Measurements from ENCODE around the gene CDK5R1.

CDK5R1 gene

GRCh38 chr17:32475258-32475657 lies 11.5 kb upstream of the CDK5R1 start:
- DNase-seq: no peak

GRCh38 chr17:32477220-32477619 lies 9.6 kb upstream of the CDK5R1 start:
- DNase-seq: no peak

DNA sequence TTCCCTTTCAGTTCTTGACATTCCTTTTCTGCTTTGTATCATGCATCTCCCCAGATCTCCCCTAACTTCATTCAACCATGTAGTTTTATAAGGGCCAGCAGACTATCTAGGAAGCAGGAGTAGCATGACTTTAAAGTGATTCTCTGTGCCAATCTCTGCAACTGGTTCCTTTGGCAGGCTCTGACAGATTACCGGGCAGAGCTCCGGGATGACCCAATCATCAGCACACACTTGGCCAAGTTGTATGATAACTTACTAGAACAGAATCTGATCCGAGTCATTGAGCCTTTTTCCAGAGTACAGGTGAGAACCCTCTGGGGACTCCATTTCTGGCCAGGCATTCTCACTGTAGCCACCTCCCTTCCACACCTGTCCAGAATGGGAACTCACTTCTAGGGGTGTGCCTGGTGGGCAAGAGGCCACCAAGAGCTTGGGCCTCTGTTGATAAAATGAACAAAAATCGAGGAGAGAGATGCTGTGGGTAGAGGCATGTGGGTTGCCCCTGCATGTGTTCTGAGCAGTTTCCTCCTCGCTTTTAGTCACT lies 7.6 kb upstream of the CDK5R1 start:
- no peak for DNase-seq

DNA sequence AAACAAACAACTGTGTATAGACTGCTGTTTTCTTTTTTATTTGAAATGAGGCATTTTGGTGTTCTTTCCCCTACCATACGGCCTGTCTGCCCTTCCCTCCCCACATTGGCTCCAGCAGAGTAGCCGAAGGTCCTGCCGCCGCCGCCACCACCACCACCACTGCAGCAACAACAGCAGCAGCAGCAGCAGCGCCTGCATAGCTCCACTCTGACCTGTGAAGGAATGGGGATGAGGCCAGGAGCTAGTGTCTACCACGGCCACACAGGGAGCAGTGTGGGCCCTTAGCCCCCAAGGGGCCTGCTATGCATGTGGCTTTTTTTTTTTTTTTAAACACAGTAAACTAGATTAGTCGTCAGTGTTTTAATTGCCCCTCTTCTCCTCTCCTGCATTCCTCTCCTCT lies 5.6 kb upstream of the CDK5R1 start:
- no peak for DNase-seq

GRCh38 chr17:32482568-32483320 lies 4.0 kb upstream of the CDK5R1 start:
- no peak for DNase-seq

DNA sequence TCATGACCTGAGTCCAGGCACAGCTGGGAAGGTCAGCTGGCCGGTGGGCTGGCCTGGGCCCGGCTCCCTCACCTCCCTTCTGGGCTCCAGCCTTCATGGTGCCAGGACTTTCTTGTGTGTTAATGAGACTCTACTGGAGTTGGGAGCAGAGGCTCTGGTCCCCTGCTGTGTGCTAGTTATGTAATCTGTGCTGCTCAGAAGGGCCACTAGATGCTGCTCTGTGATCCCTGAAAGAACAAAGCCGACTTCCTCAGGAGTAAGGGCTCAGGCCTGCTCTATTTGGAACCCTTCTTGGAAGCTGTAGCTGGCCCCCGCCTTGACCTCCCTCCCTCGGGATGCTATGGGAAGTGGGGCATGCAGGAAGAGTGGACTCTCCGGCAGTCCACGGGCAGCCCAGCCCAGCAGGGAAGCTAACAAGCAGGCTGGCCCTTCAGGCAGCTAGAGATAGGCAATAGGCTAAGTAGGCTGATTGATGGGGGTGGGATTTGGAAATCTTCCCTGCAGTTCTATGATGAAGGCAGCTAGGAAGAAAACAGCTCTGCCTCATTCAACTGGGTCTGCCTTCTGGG lies 3.3 kb upstream of the CDK5R1 start:
- DNase-seq: peak; percentile 67

GRCh38 chr17:32484041-32484461 lies 2.7 kb upstream of the CDK5R1 start:
- no peak for DNase-seq

DNA sequence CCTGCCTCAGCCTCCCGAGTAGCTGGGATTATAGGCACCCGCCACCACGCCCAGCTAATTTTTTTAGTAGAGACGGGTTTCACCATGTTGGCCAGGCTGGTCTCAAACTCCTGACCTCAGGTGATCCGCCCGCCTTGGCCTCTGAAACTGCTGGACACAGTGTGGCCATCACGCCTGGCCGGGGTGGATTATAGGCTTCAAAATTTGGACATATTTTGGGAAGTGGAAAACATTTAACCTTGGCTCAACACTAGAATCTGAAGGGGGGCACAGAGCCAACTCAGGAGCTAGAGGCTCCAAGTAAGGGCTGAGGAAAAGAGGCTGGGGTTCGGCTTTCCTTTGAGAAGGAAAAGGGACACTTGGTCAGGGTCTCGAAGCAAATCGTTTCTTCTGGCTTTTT lies 2.2 kb upstream of the CDK5R1 start:
- DNase-seq: no peak

DNA sequence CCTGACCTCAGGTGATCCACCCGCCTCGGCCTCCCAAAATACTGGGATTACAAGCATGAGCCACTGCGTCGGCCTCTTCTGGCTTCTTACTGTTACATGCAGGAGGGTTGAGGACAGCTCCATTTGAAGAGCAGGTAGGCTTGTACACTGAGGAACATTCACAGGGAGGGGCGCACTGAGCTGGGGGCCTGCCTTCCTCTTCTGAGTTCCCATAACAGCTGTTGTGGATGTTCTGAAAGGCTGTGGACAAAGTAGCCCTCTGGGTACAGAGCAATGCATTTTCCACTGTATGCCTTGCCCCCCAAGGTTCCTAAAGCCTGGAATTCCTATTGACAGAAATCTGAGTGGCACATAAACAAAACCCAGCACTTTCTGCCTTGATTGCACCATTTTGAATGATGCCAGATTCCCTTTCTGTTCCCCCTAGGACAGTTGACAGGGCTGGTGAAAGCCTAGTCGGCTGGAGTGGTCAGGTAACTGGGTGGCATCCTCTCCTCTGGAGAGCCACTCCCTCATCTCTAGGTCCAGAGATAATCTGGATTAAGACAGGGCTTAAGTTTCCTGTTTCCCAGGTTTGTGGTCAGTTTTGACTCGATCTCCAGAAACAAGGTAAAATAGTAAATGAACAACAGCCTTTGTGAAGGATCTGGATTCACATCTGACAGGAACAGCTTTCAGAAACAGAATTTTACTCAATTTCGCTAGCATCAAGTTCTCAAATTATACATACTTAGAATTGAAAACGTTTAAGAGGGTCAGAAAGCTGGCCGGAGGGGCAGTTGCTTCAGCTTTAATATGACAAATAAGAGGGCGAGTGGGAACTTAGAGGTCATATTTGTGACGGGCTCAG lies 1.3 kb upstream of the CDK5R1 start:
- no peak for DNase-seq

DNA sequence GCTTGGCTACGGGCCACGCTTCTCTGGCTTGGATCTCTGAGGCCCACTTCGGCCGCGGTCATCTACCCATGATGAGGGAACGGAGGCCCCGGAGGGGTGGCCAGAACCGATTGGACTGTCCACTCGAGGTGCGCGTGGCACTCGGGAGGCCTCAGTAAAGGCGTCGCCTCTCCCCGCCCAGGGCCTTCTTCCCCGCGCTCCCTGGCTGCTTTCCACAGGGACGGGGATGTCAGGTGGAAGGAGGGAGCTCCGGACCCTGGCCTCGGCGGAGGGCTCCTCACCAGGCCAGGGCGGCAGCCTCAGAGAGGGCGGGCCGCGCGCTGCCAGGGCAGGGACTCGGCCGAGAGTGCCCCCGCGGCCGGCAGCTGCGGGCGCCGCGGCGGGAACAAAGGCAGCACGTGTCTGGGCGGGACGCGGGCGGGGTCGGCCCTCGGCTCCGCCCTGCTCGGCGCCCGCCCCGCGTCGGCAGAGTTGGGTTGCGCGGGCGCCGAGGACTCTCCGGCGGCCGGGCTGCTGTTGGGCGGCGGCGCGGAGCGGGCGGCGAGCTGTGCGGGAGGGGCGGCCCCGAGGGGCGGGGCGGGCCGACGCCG lies 587 bp upstream of the CDK5R1 start:
- DNase-seq: peak; percentile 73

DNA sequence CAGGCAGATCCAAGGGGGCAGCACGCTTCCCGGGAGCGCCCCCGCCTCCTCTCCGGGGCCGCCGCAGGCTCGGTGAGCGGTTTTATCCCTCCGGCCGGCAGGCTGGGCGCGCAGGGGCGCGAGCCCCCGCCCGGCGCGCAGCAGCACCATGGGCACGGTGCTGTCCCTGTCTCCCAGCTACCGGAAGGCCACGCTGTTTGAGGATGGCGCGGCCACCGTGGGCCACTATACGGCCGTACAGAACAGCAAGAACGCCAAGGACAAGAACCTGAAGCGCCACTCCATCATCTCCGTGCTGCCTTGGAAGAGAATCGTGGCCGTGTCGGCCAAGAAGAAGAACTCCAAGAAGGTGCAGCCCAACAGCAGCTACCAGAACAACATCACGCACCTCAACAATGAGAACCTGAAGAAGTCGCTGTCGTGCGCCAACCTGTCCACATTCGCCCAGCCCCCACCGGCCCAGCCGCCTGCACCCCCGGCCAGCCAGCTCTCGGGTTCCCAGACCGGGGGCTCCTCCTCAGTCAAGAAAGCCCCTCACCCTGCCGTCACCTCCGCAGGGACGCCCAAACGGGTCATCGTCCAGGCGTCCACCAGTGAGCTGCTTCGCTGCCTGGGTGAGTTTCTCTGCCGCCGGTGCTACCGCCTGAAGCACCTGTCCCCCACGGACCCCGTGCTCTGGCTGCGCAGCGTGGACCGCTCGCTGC lies 832 bp downstream of the CDK5R1 start:
- peak; percentile 17 for DNase-seq

DNA sequence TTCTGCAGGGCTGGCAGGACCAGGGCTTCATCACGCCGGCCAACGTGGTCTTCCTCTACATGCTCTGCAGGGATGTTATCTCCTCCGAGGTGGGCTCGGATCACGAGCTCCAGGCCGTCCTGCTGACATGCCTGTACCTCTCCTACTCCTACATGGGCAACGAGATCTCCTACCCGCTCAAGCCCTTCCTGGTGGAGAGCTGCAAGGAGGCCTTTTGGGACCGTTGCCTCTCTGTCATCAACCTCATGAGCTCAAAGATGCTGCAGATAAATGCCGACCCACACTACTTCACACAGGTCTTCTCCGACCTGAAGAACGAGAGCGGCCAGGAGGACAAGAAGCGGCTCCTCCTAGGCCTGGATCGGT lies 1.4 kb downstream of the CDK5R1 start:
- DNase-seq: no peak

GRCh38 chr17:32488604-32489180 lies 1.9 kb downstream of the CDK5R1 start:
- no peak for DNase-seq

GRCh38 chr17:32489320-32490100 lies 2.7 kb downstream of the CDK5R1 start:
- DNase-seq: no peak

GRCh38 chr17:32490101-32490482 lies 3.3 kb downstream of the CDK5R1 start:
- no peak for DNase-seq

- no peak for DNase-seq
Measured at GRCh38 chr17:32491371-32492263, 4.8 kb downstream of the CDK5R1 start.

DNA sequence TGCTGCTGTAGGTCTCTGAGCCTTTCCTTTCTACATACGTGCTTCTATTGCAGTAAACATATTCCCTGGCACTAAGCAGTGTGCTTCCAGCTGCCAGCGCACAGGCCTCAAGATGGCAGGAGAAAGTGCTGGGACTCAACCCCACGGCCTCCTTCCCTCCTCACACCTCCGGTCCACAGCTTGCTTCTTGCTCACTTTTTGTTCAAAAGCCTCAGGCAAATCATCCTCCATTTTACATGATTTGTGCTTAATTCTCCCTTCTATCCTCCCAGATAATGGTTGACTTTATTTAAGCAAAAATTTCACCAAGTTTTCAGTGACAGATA lies 5.4 kb downstream of the CDK5R1 start:
- no peak for DNase-seq

GRCh38 chr17:32492648-32493289 lies 6.0 kb downstream of the CDK5R1 start:
- no peak for DNase-seq

DNA sequence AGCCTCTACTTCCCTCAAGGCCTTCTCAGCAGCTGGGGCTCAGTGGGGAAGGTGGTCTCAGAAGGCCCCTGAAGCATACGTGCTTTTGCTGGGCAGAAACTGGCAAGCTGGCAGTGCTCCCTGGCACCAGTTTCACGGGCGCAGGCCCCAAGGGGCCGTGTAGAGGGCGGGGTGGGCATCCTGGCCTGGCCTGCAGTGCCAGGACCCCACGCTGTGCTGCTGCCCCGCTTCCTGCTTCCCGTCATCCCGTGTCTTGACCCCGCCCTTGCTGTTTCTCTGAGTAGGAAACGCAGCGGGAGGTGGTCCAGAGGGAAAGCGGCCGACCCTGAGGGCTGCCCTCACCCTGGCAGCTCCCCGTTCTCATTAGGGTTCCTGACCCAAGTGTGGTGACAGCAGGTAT lies 6.8 kb downstream of the CDK5R1 start:
- DNase-seq: no peak

DNA sequence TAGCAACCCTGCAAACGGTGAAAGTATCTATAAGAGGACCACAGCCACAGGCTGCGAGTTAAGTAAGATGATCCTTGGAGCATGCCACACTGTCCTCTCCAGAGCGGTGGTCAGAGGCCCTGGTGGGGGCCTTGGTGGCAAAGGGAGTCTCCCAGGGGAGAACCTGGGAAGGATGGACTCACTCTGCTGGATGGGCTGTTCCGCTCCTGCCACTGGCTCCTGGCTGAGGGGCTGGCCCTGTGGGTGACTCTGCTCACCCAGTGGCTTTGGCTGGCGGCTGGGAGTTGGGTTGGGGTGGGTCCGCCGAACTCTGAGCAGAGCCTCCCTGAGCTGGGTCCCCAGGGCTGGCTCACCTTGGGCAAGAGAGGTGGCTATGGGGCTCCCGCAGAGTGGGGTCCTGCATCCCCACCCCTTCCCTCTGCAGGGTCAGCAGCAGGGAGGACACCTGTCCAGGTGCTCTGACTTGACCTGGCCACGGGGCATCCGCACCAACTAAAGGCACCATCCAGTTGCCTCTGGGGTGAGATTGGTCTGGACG lies 7.3 kb downstream of the CDK5R1 start:
- DNase-seq: no peak

Measured in CD4-positive, alpha-beta T cell treated with Interleukin-21 for 1 hour (primary cell).